ENCODE results near the gene TNFSF13. TPM values are rescaled to one million over a fixed set of nuclear protein-coding genes. Genes with fewer than 3 reads are reported as not detected.

TNFSF13 gene
- total RNA-seq, 1 experiment from 2014 or later = 0.94 TPM

- no peak overlapping the region for H2BK15ac ChIP-seq (ENCODE audit: low read depth, low read length)
- H3K4me2 ChIP-seq (ENCODE audit: insufficient read depth, insufficient read length, low read length) = no peak overlapping the region
- no peaks in the 10 kb centered on the region for H3K9me3 ChIP-seq (ENCODE audit: control insufficient read depth, low read depth, low read length)
- no peak overlapping the region for H3K18ac ChIP-seq (ENCODE audit: insufficient read length, low read depth, low read length)
- TF ChIP-seq, protein P1, sequence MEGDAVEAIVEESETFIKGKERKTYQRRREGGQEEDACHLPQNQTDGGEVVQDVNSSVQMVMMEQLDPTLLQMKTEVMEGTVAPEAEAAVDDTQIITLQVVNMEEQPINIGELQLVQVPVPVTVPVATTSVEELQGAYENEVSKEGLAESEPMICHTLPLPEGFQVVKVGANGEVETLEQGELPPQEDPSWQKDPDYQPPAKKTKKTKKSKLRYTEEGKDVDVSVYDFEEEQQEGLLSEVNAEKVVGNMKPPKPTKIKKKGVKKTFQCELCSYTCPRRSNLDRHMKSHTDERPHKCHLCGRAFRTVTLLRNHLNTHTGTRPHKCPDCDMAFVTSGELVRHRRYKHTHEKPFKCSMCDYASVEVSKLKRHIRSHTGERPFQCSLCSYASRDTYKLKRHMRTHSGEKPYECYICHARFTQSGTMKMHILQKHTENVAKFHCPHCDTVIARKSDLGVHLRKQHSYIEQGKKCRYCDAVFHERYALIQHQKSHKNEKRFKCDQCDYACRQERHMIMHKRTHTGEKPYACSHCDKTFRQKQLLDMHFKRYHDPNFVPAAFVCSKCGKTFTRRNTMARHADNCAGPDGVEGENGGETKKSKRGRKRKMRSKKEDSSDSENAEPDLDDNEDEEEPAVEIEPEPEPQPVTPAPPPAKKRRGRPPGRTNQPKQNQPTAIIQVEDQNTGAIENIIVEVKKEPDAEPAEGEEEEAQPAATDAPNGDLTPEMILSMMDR (conservative IDR thresholded peaks at IDR 0.05) = no peak
- H3K9ac ChIP-seq (ENCODE audit: extremely low read depth, insufficient read length, low read length) = no peak overlapping the region
- H3K14ac ChIP-seq (ENCODE audit: insufficient read depth, low read length) = no peak overlapping the region
- no peak overlapping the region for H3T11ph ChIP-seq (ENCODE audit: low read length)
- H3K27me3 ChIP-seq (ENCODE audit: insufficient read depth, low read length) = no peaks in the 10 kb centered on the region
- H2BK20ac ChIP-seq (ENCODE audit: low read depth, low read length, poor library complexity, severe bottlenecking) = no peak overlapping the region
- H3K23me2 ChIP-seq (ENCODE audit: insufficient read length, low read depth, low read length, poor library complexity, severe bottlenecking) = no peaks in the 10 kb centered on the region
- Mint-ChIP-seq H3K4me3 (no peak overlapping the region), H3K36me3 (ENCODE audit: insufficient read depth in 1 of 3, low read depth in 3 of 3) (peaks cover 6 to 11% (median 9%) of the 10 kb centered on the region in 3 experiments; a peak in 6 of 7 replicates), H3K27ac (no peak overlapping the region), H3K9me3 (peaks cover 27 to 32% of the 10 kb centered on the region in 2 experiments), H3K4me1 (no peaks in the 10 kb centered on the region), H3K27me3 (ENCODE audit: low read depth) (peaks cover 8% of the 10 kb centered on the region)
- H2BK12ac ChIP-seq (ENCODE audit: insufficient read length, low read depth, low read length) = no peak overlapping the region
- no peak overlapping the region for H3K27ac ChIP-seq (ENCODE audit: insufficient read length, low read depth, low read length)
- no peak for DNase-seq
- H4K8ac ChIP-seq (replicated peaks; ENCODE audit: insufficient read length, low read depth, low read length) = no peak overlapping the region
- no peaks in the 10 kb centered on the region for H3K79me1 ChIP-seq (ENCODE audit: insufficient read depth, low read depth, low read length, poor library complexity, severe bottlenecking)
- no peak overlapping the region for H4K5ac ChIP-seq (ENCODE audit: insufficient read length, low read depth, low read length)
- H3K4ac ChIP-seq (ENCODE audit: low read depth, low read length) = no peak overlapping the region
- WGBS (ENCODE audit: extremely low coverage, insufficient read length, low lambda C conversion rate) = no CpG with 5 or more reads among the region's 6 CpGs
- no peaks in the 10 kb centered on the region for H3K79me2 ChIP-seq (ENCODE audit: insufficient read depth, low read length)
- H2AK5ac ChIP-seq (ENCODE audit: insufficient read length, low read length) = no peak overlapping the region
- no peak overlapping the region for H2BK120ac ChIP-seq (ENCODE audit: low read depth, low read length, poor library complexity, severe bottlenecking)
- H3K23ac ChIP-seq (ENCODE audit: insufficient read length, low read depth, low read length) = no peak overlapping the region
- H4K91ac ChIP-seq (ENCODE audit: insufficient read length, low read depth, low read length) = no peak overlapping the region
- H3K4me1 ChIP-seq (ENCODE audit: insufficient read depth, low read length) = no peaks in the 10 kb centered on the region
- no peak overlapping the region for H2AFZ ChIP-seq (ENCODE audit: low read length)
- H3K56ac ChIP-seq (ENCODE audit: insufficient read length, low read depth, low read length) = no peak overlapping the region
- no peak overlapping the region for H2BK5ac ChIP-seq (ENCODE audit: insufficient read length, low read length)
- no peaks in the 10 kb centered on the region for H4K20me1 ChIP-seq (ENCODE audit: control insufficient read depth, insufficient read depth, insufficient read length)
These were observed 28.3 kb upstream of the TNFSF13 start for GRCh38 chr17:7530023-7530900.
